Measurements from ENCODE around the gene ZNF101. TPM values are rescaled to one million over a fixed set of nuclear protein-coding genes. Genes with fewer than 3 reads are reported as not detected.
A peak's percentile ranks its signal among the peaks of the same experiment; 100 is the strongest.
"Not testable (repeated sequence)": the region's sequence is repeated elsewhere in the genome, so short reads cannot be mapped to it uniquely, and the experiment has no call there.

The ZNF101 gene
- total RNA-seq, 1 experiment from 2014 or later: 19.5 TPM

GRCh38 chr19:19662344-19662743, 6.3 kb upstream of the ZNF101 start:
- H3K4me1 ChIP-seq: peaks cover 3% of the 10 kb centered on the region; the same call in 1 of the 2 replicates
- H3K36me3 ChIP-seq: peaks cover 26% of the 10 kb centered on the region
- H3K9me3 ChIP-seq (replicated peaks): no peaks in the 10 kb centered on the region
- DNase-seq: no peak
- H3K27me3 ChIP-seq: no peaks in the 10 kb centered on the region
- peak overlapping the region; percentile 79 for H3K4me3 ChIP-seq
- H3K27ac ChIP-seq: peak overlapping the region; percentile 61

- no peak for DNase-seq
- no peaks in the 10 kb centered on the region for H3K9me3 ChIP-seq (replicated peaks)
Observed at GRCh38 chr19:19662871-19663255, 5.8 kb upstream of the ZNF101 start.

GRCh38 chr19:19663256-19664120, 5.2 kb upstream of the ZNF101 start, which contains the start of gene ATP13A1:
TSS of gene ATP13A1 (minus strand) at chr19:19663676. CDS start at chr19:19663666, 10 bp downstream.
- peak within 1 kb of the TSS; percentile 79 for H3K4me3 ChIP-seq
- peak within 1 kb of the TSS; percentile 61 for H3K27ac ChIP-seq
- H3K27me3 ChIP-seq: no peaks in the 10 kb centered on the region
- peak; percentile 97 to 98 for DNase-seq
- peaks cover 3% of the 10 kb centered on the region; the same call in 1 of the 2 replicates for H3K4me1 ChIP-seq
- no peaks in the 10 kb centered on the region for H3K9me3 ChIP-seq (replicated peaks)
- peaks cover 17% of the 10 kb centered on the region for H3K36me3 ChIP-seq

More at GRCh38 chr19:19662871-19663255, 5.8 kb upstream of the ZNF101 start:
- H3K4me3 ChIP-seq: peak overlapping the region; percentile 79
- H3K27ac ChIP-seq: peak overlapping the region; percentile 61
- peaks cover 21% of the 10 kb centered on the region for H3K36me3 ChIP-seq
- H3K4me1 ChIP-seq: peaks cover 3% of the 10 kb centered on the region; the same call in 1 of the 2 replicates
- H3K27me3 ChIP-seq: no peaks in the 10 kb centered on the region

GRCh38 chr19:19665420-19665948, 3.2 kb upstream of the ZNF101 start:
- not testable (repeated sequence) for H3K4me1 ChIP-seq

GRCh38 chr19:19670070-19670551, 1.5 kb downstream of the ZNF101 start:
- Histone ChIP-seq H3K36me3 (peaks cover 9% of the 10 kb centered on the region), H3K9me3 (replicated peaks) (no peaks in the 10 kb centered on the region; the same call in 1 of the 2 replicates), H3K27ac (no peak overlapping the region), H3K4me1 (peaks cover 3% of the 10 kb centered on the region; the same call in 1 of the 2 replicates), H3K27me3 (no peaks in the 10 kb centered on the region), H3K4me3 (no peak overlapping the region)
- no peak for DNase-seq

More at GRCh38 chr19:19665420-19665948, 3.2 kb upstream of the ZNF101 start:
- not testable (repeated sequence) for H3K27me3 ChIP-seq; H3K27ac ChIP-seq; H3K9me3 ChIP-seq (replicated peaks); H3K4me3 ChIP-seq; H3K36me3 ChIP-seq; DNase-seq

- Histone ChIP-seq H3K27ac (no peak overlapping the region), H3K4me3 (no peak overlapping the region), H3K9me3 (replicated peaks) (peaks cover 6% of the 10 kb centered on the region), H3K36me3 (peaks cover 31% of the 10 kb centered on the region), H3K27me3 (no peaks in the 10 kb centered on the region), H3K4me1 (peaks cover 3% of the 10 kb centered on the region; the same call in 1 of the 2 replicates)
- no peak for DNase-seq
Observed at GRCh38 chr19:19672816-19673215, 4.2 kb downstream of the ZNF101 start.

- Histone ChIP-seq H3K9me3 (replicated peaks) (peaks cover 9% of the 10 kb centered on the region), H3K36me3 (peaks cover 45% of the 10 kb centered on the region), H3K4me1 (peaks cover 3% of the 10 kb centered on the region; the same call in 1 of the 2 replicates), H3K27me3 (no peaks in the 10 kb centered on the region), H3K27ac (no peak overlapping the region), H3K4me3 (no peak overlapping the region)
- no peak for DNase-seq
Observed at GRCh38 chr19:19674315-19674714, 5.7 kb downstream of the ZNF101 start.

- Histone ChIP-seq H3K27me3 (no peaks in the 10 kb centered on the region), H3K9me3 (replicated peaks) (peaks cover 15% of the 10 kb centered on the region), H3K36me3 (peaks cover 63% of the 10 kb centered on the region), H3K4me3 (no peak overlapping the region), H3K4me1 (no peaks in the 10 kb centered on the region), H3K27ac (no peak overlapping the region)
- DNase-seq: no peak
Observed at GRCh38 chr19:19677579-19677978, 8.9 kb downstream of the ZNF101 start.

- Histone ChIP-seq H3K36me3 (peaks cover 55% of the 10 kb centered on the region), H3K27me3 (no peaks in the 10 kb centered on the region), H3K27ac (no peak overlapping the region), H3K4me1 (no peaks in the 10 kb centered on the region), H3K9me3 (replicated peaks) (peaks cover 15% of the 10 kb centered on the region), H3K4me3 (no peak overlapping the region)
- no peak for DNase-seq
Observed at GRCh38 chr19:19679176-19680073, 10.8 kb downstream of the ZNF101 start.

GRCh38 chr19:19686119-19686518, 17.5 kb downstream of the ZNF101 start:
- not testable (repeated sequence) for H3K4me1 ChIP-seq; H3K4me3 ChIP-seq; H3K36me3 ChIP-seq; H3K27me3 ChIP-seq; H3K27ac ChIP-seq; H3K9me3 ChIP-seq (replicated peaks); DNase-seq

GRCh38 chr19:19686580-19686979, 17.9 kb downstream of the ZNF101 start:
- no peaks in the 10 kb centered on the region for H3K27me3 ChIP-seq
- DNase-seq: no peak
- H3K4me1 ChIP-seq: no peaks in the 10 kb centered on the region
- no peak overlapping the region for H3K4me3 ChIP-seq
- no peaks in the 10 kb centered on the region for H3K36me3 ChIP-seq
- H3K9me3 ChIP-seq (replicated peaks): no peaks in the 10 kb centered on the region
- H3K27ac ChIP-seq: no peak overlapping the region

- no peaks in the 10 kb centered on the region for H3K9me3 ChIP-seq (replicated peaks)
- H3K4me1 ChIP-seq: no peaks in the 10 kb centered on the region
- no peak overlapping the region for H3K27ac ChIP-seq
- no peaks in the 10 kb centered on the region for H3K36me3 ChIP-seq
- H3K4me3 ChIP-seq: no peak overlapping the region
- H3K27me3 ChIP-seq: no peaks in the 10 kb centered on the region
- peak; percentile 26 to 44 for DNase-seq
Observed at GRCh38 chr19:19687090-19687489, 18.5 kb downstream of the ZNF101 start.

GRCh38 chr19:19689023-19689422, 20.4 kb downstream of the ZNF101 start:
- not testable (repeated sequence) for H3K4me3 ChIP-seq; H3K4me1 ChIP-seq; H3K36me3 ChIP-seq; DNase-seq; H3K27ac ChIP-seq; H3K27me3 ChIP-seq; H3K9me3 ChIP-seq (replicated peaks)

- H3K4me3 ChIP-seq: no peak overlapping the region
- no peak for DNase-seq
- H3K9me3 ChIP-seq (replicated peaks): no peaks in the 10 kb centered on the region
- H3K27me3 ChIP-seq: no peaks in the 10 kb centered on the region
- H3K4me1 ChIP-seq: no peaks in the 10 kb centered on the region
- no peaks in the 10 kb centered on the region for H3K36me3 ChIP-seq
- H3K27ac ChIP-seq: no peak overlapping the region
Observed at GRCh38 chr19:19691683-19692082, 23.0 kb downstream of the ZNF101 start.
